MM.1S (cell line): Measurements from ENCODE around the gene CITED4.

Experiments used
- DNase-seq: peaks from one replicate; pipeline ENCODE4 v3.0.0-alpha.2; 2015
- H2AFZ ChIP-seq: fragments of 300-600 bp; sonication (generic); 2 replicates; pipeline ENCODE4 v1.6.0; 2016; ENCODE audit warnings: antibody characterized with exemption, low read length
- H3F3A ChIP-seq: fragments of 300-600 bp; sonication (generic); 2 replicates; pipeline ENCODE4 v1.6.1; 2016; ENCODE audit warnings: mild to moderate bottlenecking, antibody characterized with exemption, low read length, moderate library complexity, mixed read lengths; ENCODE audit not compliant: insufficient read depth
- H3K27ac ChIP-seq: fragments of 300-600 bp; sonication (generic); 2 replicates; pipeline ENCODE4 v1.5.1; 2016; ENCODE audit warnings: mild to moderate bottlenecking, low read length
- H3K27me3 ChIP-seq: fragments of 300-600 bp; sonication (generic); replicated peaks from 2 replicates; pipeline ENCODE4 v1.6.0; 2016; ENCODE audit warnings: low read length; ENCODE audit not compliant: insufficient read depth
- H3K36me3 ChIP-seq: fragments of 300-600 bp; sonication (generic); replicated peaks from 2 replicates; pipeline ENCODE4 v1.6.1; 2016; ENCODE audit warnings: mild to moderate bottlenecking, low read length, mixed read lengths; ENCODE audit not compliant: insufficient read depth
- H3K4me1 ChIP-seq: fragments of 300-600 bp; sonication (generic); 2 replicates; pipeline ENCODE4 v1.6.1; 2016; ENCODE audit warnings: low read length, mixed read lengths
- H3K4me2 ChIP-seq: fragments of 300-600 bp; sonication (generic); 2 replicates; pipeline ENCODE4 v1.6.0; 2016; ENCODE audit warnings: low read depth, low read length
- H3K4me3 ChIP-seq: fragments of 300-600 bp; sonication (generic); 2 replicates; pipeline ENCODE4 v1.5.1; 2016; ENCODE audit warnings: low read length, mixed read lengths
- H3K79me2 ChIP-seq: fragments of 300-600 bp; sonication (generic); 2 replicates; pipeline ENCODE4 v1.6.1; 2016; ENCODE audit warnings: mixed run types, low read length, mixed read lengths
- H3K9ac ChIP-seq: fragments of 300-600 bp; sonication (generic); 2 replicates; pipeline ENCODE4 v1.6.1; 2016; ENCODE audit warnings: low read length, mixed read lengths
- H3K9me2 ChIP-seq: fragments of 300-600 bp; sonication (generic); replicated peaks from 2 replicates; pipeline ENCODE4 v1.6.1; 2016; ENCODE audit warnings: mild to moderate bottlenecking, low read length, mixed read lengths; ENCODE audit not compliant: insufficient read depth
- H3K9me3 ChIP-seq: fragments of 300-600 bp; sonication (generic); replicated peaks from 2 replicates; pipeline ENCODE4 v1.6.1; 2016; ENCODE audit warnings: mild to moderate bottlenecking, low read length, mixed read lengths; ENCODE audit not compliant: insufficient read depth
- H4K20me1 ChIP-seq: fragments of 300-600 bp; sonication (generic); 2 replicates; pipeline ENCODE4 v1.6.1; 2016; ENCODE audit warnings: mild to moderate bottlenecking, low read length, moderate library complexity, mixed read lengths; ENCODE audit not compliant: insufficient read depth
- EZH2 ChIP-seq: fragments of 300-600 bp; sonication (generic); optimal IDR thresholded peaks from 2 replicates; pipeline ENCODE3; 2017; ENCODE audit warnings: low read depth, mild to moderate bottlenecking, antibody characterized with exemption, low read length, mixed read lengths
- EZH2phosphoT487 ChIP-seq: fragments of 300-600 bp; sonication (generic); IDR thresholded peaks from 2 replicates; pipeline ENCODE4 v1.6.1; 2018; ENCODE audit warnings: antibody characterized with exemption, low read length
- TF ChIP-seq, protein P1 (sequence below): fragments of 300-600 bp; sonication (generic); IDR thresholded peaks from 2 replicates; pipeline ENCODE4 v1.5.1; 2016; ENCODE audit warnings: antibody characterized with exemption, low read length, mixed read lengths

CITED4 gene

DNA sequence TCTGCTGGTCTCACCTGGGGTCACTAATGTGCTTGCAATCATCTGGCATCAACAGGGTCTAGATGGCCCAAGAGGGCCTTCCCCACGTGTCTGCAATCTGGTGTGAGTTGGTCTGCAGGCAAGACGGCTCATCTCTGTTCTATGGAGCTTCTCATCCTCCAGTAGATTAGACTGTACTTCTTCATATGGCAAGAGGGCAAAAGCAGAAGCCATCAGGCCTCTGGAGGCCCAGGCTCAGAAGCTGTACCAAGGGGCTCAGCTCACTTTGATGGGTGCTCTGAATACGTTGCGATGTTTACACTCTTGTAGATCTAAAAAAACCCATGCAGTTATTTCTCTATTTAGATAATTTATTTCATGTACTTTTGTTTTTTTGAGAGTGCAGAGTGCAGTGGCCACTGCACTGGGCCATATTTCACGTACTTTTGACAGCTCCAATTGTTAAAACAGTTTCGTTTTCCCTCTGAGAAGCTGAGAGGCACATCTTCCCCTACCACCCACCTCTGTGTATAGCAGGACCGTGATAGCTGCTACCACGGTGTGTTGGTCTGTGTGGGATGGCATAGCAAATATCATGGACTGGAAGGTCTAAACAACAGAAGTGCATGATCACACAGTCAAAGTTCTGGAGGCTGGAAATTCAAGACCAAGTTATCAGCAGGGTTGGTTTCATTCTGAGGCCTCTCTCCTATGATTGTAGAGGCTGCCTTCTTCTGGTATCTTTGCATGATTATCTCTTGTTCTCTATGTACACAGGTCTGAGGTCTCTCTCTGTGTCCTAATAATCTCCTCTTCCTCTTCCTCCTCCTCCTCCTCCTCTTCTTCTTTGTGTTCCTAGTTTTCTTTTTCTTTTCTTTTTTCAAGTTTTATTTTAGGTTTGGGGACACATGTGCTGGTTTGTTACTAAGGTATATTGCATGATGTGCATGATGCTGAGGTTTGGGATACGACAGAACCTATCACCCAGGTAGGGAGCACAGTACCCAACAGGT, 17.0 kb downstream of the CITED4 start:
- no peak overlapping the region for H3K4me3 ChIP-seq
- H3K27ac ChIP-seq, result no peak overlapping the region
- H3K4me2 ChIP-seq, result 0 out of 2 replicates have a peak overlapping the region, but pooled peaks have one; percentile 2
- no peaks in the 10 kb centered on the region for H3K36me3 ChIP-seq
- no peaks in the 10 kb centered on the region for H3K9me3 ChIP-seq
- no peaks in the 10 kb centered on the region for H3K79me2 ChIP-seq
- H3K9ac ChIP-seq, result no peak overlapping the region
- H3K9me2 ChIP-seq, result no peaks in the 10 kb centered on the region
- H3F3A ChIP-seq, result no peaks in the 10 kb centered on the region
- H2AFZ ChIP-seq, result no peak overlapping the region
- no peaks in the 10 kb centered on the region for H3K4me1 ChIP-seq
- H4K20me1 ChIP-seq, result no peaks in the 10 kb centered on the region
- TF ChIP-seq, protein P1, sequence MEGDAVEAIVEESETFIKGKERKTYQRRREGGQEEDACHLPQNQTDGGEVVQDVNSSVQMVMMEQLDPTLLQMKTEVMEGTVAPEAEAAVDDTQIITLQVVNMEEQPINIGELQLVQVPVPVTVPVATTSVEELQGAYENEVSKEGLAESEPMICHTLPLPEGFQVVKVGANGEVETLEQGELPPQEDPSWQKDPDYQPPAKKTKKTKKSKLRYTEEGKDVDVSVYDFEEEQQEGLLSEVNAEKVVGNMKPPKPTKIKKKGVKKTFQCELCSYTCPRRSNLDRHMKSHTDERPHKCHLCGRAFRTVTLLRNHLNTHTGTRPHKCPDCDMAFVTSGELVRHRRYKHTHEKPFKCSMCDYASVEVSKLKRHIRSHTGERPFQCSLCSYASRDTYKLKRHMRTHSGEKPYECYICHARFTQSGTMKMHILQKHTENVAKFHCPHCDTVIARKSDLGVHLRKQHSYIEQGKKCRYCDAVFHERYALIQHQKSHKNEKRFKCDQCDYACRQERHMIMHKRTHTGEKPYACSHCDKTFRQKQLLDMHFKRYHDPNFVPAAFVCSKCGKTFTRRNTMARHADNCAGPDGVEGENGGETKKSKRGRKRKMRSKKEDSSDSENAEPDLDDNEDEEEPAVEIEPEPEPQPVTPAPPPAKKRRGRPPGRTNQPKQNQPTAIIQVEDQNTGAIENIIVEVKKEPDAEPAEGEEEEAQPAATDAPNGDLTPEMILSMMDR, result no peak
- TF ChIP-seq EZH2 (no peak), EZH2phosphoT487 (no peak)
- DNase-seq, result peak; percentile 15
- no peaks in the 10 kb centered on the region for H3K27me3 ChIP-seq

- Histone ChIP-seq H3K9me3 (no peaks in the 10 kb centered on the region), H3K9me2 (no peaks in the 10 kb centered on the region), H2AFZ (no peak overlapping the region), H3K4me3 (no peak overlapping the region), H3K9ac (no peak overlapping the region), H3K79me2 (no peaks in the 10 kb centered on the region), H4K20me1 (no peaks in the 10 kb centered on the region), H3K4me1 (no peaks in the 10 kb centered on the region), H3K27ac (no peak overlapping the region), H3K27me3 (no peaks in the 10 kb centered on the region), H3K4me2 (no peak overlapping the region), H3F3A (no peaks in the 10 kb centered on the region), H3K36me3 (no peaks in the 10 kb centered on the region)
- TF ChIP-seq EZH2 (no peak), EZH2phosphoT487 (no peak)
- TF ChIP-seq, protein P1, result no peak
- peak; percentile 56 for DNase-seq
Measured at GRCh38 chr1:40844079-40844478, 18.1 kb downstream of the CITED4 start.

DNA sequence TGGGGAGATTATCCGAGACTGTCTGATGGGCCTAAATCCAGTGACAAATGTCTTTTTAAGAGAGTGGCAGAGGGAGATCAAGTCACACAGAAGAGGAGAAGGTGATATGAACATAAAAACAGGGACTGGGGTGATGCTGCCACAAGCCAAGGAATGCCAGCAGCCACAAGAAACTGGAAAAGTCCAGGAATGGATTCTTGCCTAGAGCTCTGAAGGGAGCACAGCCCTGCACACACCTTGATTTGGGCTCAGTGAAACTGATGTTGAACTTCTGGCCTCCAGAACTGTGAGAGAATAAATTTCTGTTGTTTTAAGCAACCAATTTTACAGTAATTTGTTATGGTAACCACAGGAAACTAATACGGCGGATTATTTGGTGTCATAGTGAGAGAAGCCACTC, 19.5 kb downstream of the CITED4 start:
- TF ChIP-seq, protein P1, result no peak
- TF ChIP-seq EZH2, result no peak
- TF ChIP-seq EZH2phosphoT487, result no peak
- Histone ChIP-seq H3K4me2 (no peak overlapping the region), H3F3A (no peaks in the 10 kb centered on the region), H3K79me2 (no peaks in the 10 kb centered on the region), H3K36me3 (no peaks in the 10 kb centered on the region), H3K4me3 (no peak overlapping the region), H3K9me3 (no peaks in the 10 kb centered on the region), H2AFZ (no peak overlapping the region), H3K9me2 (no peaks in the 10 kb centered on the region), H3K4me1 (no peaks in the 10 kb centered on the region), H3K27ac (no peak overlapping the region), H3K9ac (no peak overlapping the region), H3K27me3 (no peaks in the 10 kb centered on the region), H4K20me1 (no peaks in the 10 kb centered on the region)
- DNase-seq, result no peak
